Measurements from ENCODE around the gene KRTAP12-2.

KRTAP12-2 gene

GRCh38 chr21:44684077-44684476 lies 17.4 kb upstream of the KRTAP12-2 start:
- no peak overlapping the region for H3K27ac ChIP-seq (ENCODE audit: poor library complexity, severe bottlenecking)
- peaks cover 27% of the 10 kb centered on the region for H3K27me3 ChIP-seq (ENCODE audit: insufficient read depth, poor library complexity, severe bottlenecking)
- no peaks in the 10 kb centered on the region for H3K36me3 ChIP-seq (ENCODE audit: low read depth)
- H3K4me1 ChIP-seq (ENCODE audit: insufficient read depth, poor library complexity, severe bottlenecking) = no peaks in the 10 kb centered on the region
- H3K4me3 ChIP-seq (ENCODE audit: severe bottlenecking) = no peak overlapping the region
- TF ChIP-seq, protein P1, sequence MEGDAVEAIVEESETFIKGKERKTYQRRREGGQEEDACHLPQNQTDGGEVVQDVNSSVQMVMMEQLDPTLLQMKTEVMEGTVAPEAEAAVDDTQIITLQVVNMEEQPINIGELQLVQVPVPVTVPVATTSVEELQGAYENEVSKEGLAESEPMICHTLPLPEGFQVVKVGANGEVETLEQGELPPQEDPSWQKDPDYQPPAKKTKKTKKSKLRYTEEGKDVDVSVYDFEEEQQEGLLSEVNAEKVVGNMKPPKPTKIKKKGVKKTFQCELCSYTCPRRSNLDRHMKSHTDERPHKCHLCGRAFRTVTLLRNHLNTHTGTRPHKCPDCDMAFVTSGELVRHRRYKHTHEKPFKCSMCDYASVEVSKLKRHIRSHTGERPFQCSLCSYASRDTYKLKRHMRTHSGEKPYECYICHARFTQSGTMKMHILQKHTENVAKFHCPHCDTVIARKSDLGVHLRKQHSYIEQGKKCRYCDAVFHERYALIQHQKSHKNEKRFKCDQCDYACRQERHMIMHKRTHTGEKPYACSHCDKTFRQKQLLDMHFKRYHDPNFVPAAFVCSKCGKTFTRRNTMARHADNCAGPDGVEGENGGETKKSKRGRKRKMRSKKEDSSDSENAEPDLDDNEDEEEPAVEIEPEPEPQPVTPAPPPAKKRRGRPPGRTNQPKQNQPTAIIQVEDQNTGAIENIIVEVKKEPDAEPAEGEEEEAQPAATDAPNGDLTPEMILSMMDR (IDR thresholded peaks at IDR 0.05; ENCODE audit: poor library complexity, severe bottlenecking) = no peak
- H3K9me3 ChIP-seq (ENCODE audit: severe bottlenecking) = no peaks in the 10 kb centered on the region
- no peak for DNase-seq (ENCODE audit: low spot score)
- ATAC-seq (ENCODE audit: low read depth) = no peak

GRCh38 chr21:44682580-44683151 lies 15.9 kb upstream of the KRTAP12-2 start:
- Histone ChIP-seq H3K27ac (ENCODE audit: poor library complexity, severe bottlenecking) (no peak overlapping the region), H3K4me1 (ENCODE audit: insufficient read depth, poor library complexity, severe bottlenecking) (no peaks in the 10 kb centered on the region), H3K27me3 (ENCODE audit: insufficient read depth, poor library complexity, severe bottlenecking) (peaks cover 28% of the 10 kb centered on the region), H3K9me3 (ENCODE audit: severe bottlenecking) (no peaks in the 10 kb centered on the region), H3K4me3 (ENCODE audit: severe bottlenecking) (no peak overlapping the region), H3K36me3 (ENCODE audit: low read depth) (no peaks in the 10 kb centered on the region)
- DNase-seq (ENCODE audit: low spot score) (no peak), ATAC-seq (ENCODE audit: low read depth) (no peak)
- TF ChIP-seq, protein P1 (IDR thresholded peaks at IDR 0.05; ENCODE audit: poor library complexity, severe bottlenecking) = no peak

DNA sequence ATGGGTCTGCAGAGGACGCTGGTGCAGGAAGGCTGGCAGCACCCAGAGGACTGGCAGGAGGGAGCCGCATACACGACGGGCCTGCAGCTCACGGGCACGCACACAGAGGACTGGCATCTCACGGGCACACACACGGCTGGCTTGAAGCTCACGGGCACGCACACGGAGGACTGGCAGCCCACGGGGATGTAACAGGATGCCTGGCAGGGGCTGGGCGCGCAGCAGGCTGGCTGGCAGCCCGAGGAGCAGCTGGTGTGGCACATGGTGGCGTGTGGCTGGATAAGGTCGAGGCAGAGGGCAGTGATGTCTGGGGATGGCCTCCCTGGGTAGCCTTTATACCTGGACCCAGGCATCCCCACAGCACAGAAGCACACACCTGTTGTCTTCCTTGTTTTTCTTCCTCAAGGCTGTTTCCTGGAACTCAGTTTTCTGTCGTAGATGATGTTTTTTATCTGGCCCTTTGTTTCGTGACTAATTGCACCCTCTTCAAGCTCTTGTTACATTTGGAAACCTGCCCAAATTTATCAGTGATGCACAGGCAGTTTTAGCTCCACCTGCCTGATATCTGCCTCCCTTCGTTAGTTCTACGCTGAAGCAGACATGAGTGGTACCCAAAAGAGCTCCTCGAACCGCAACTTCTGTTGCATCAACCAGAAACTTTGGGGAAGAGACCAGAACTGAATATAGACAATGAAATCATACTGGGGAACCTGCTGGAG lies 15.3 kb upstream of the KRTAP12-2 start, which contains the start of gene KRTAP12-1:
KRTAP12-1 (minus strand) TSS at position 303 of the 719 bp plus-strand sequence; CDS start at position 263, 40 bp downstream.
- H3K27ac ChIP-seq (ENCODE audit: poor library complexity, severe bottlenecking) = no peak within 1 kb of the TSS
- TF ChIP-seq, protein P1 (IDR thresholded peaks at IDR 0.05; ENCODE audit: poor library complexity, severe bottlenecking) = no peak
- H3K4me1 ChIP-seq (ENCODE audit: insufficient read depth, poor library complexity, severe bottlenecking) = no peaks in the 10 kb centered on the region
- peaks cover 26% of the 10 kb centered on the region for H3K27me3 ChIP-seq (ENCODE audit: insufficient read depth, poor library complexity, severe bottlenecking)
- H3K36me3 ChIP-seq (ENCODE audit: low read depth) = no peaks in the 10 kb centered on the region
- DNase-seq (ENCODE audit: low spot score) (no peak), ATAC-seq (ENCODE audit: low read depth) (no peak)
- H3K9me3 ChIP-seq (ENCODE audit: severe bottlenecking) = no peaks in the 10 kb centered on the region
- no peak within 1 kb of the TSS for H3K4me3 ChIP-seq (ENCODE audit: severe bottlenecking)

- Histone ChIP-seq H3K4me3 (ENCODE audit: severe bottlenecking) (no peak overlapping the region), H3K4me1 (ENCODE audit: insufficient read depth, poor library complexity, severe bottlenecking) (no peaks in the 10 kb centered on the region), H3K9me3 (ENCODE audit: severe bottlenecking) (no peaks in the 10 kb centered on the region), H3K27me3 (ENCODE audit: insufficient read depth, poor library complexity, severe bottlenecking) (peaks cover 32% of the 10 kb centered on the region), H3K27ac (ENCODE audit: poor library complexity, severe bottlenecking) (no peak overlapping the region), H3K36me3 (ENCODE audit: low read depth) (no peaks in the 10 kb centered on the region)
- ATAC-seq (ENCODE audit: low read depth) (no peak), DNase-seq (ENCODE audit: low spot score) (no peak)
- TF ChIP-seq, protein P1 (IDR thresholded peaks at IDR 0.05; ENCODE audit: poor library complexity, severe bottlenecking) = no peak
Measured at GRCh38 chr21:44681152-44681551, 14.4 kb upstream of the KRTAP12-2 start.

GRCh38 chr21:44677881-44678280 lies 11.2 kb upstream of the KRTAP12-2 start:
- no peaks in the 10 kb centered on the region for H3K36me3 ChIP-seq (ENCODE audit: low read depth)
- ATAC-seq (ENCODE audit: low read depth) (no peak), DNase-seq (ENCODE audit: low spot score) (no peak)
- TF ChIP-seq, protein P1 (IDR thresholded peaks at IDR 0.05; ENCODE audit: poor library complexity, severe bottlenecking) = no peak
- H3K4me3 ChIP-seq (ENCODE audit: severe bottlenecking) = no peak overlapping the region
- no peaks in the 10 kb centered on the region for H3K4me1 ChIP-seq (ENCODE audit: insufficient read depth, poor library complexity, severe bottlenecking)
- no peaks in the 10 kb centered on the region for H3K9me3 ChIP-seq (ENCODE audit: severe bottlenecking)
- H3K27me3 ChIP-seq (ENCODE audit: insufficient read depth, poor library complexity, severe bottlenecking) = peaks cover 37% of the 10 kb centered on the region
- no peak overlapping the region for H3K27ac ChIP-seq (ENCODE audit: poor library complexity, severe bottlenecking)

Measured in RWPE2 (cell line).